ACC112 (cell line): ENCODE data around the gene RABEP1.

Source experiments
- H2AFZ ChIP-seq: fragments of 200-600 bp; sonication (generic); one replicate; pipeline ENCODE4 v1.6.0; 2017; ENCODE audit warnings: antibody characterized with exemption, low read length; ENCODE audit not compliant: unreplicated experiment
- H3K27ac ChIP-seq: fragments of 200-600 bp; sonication (generic); 2 replicates; pipeline ENCODE4 v1.5.1; 2014; ENCODE audit warnings: low read depth, mild to moderate bottlenecking, antibody characterized with exemption, low read length, moderate library complexity
- H3K27me3 ChIP-seq: fragments of 200-600 bp; sonication (generic); 2 replicates; pipeline ENCODE4 v1.6.1; 2014; ENCODE audit warnings: mild to moderate bottlenecking, antibody characterized with exemption, low read length, moderate library complexity, mixed read lengths; ENCODE audit not compliant: insufficient read depth
- H3K36me3 ChIP-seq: fragments of 200-600 bp; sonication (generic); 2 replicates; pipeline ENCODE4 v1.6.1; 2016; ENCODE audit warnings: mild to moderate bottlenecking, antibody characterized with exemption, low read length, moderate library complexity, mixed read lengths; ENCODE audit not compliant: insufficient read depth
- H3K4me1 ChIP-seq: fragments of 200-600 bp; sonication (generic); one replicate; pipeline ENCODE4 v1.6.1; 2016; ENCODE audit warnings: low read length, mixed read lengths; ENCODE audit not compliant: insufficient read depth, unreplicated experiment, control insufficient read depth
- H3K4me3 ChIP-seq: fragments of 200-600 bp; sonication (generic); 2 replicates; pipeline ENCODE4 v1.5.1; 2014; ENCODE audit warnings: mild to moderate bottlenecking, low read depth, low read length
- H3K79me2 ChIP-seq: fragments of 200-600 bp; sonication (generic); one replicate; pipeline ENCODE4 v1.6.0; 2016; ENCODE audit warnings: low read length; ENCODE audit not compliant: control insufficient read depth, unreplicated experiment, insufficient read depth

RABEP1 gene

DNA sequence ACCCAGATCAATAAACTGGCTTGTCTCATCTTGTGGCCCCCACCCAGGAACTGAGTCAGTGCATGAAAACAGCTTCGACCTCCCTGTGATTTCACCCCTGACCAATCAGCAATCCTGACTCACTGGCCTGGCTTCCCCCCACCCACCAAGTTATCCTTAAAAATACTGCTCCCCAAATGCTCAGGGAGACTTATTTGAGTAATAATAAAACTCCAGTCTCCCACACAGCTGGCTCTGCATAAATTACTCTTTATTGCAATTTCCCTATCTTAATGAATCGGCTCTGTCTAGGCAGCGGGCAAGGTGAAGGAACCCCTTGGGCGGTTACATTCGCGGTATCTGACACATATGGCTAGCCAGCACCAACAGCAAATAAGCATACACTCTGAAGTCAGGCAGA, 9.8 kb upstream of the RABEP1 start:
- H2AFZ ChIP-seq: no peak overlapping the region
- H3K4me1 ChIP-seq: peaks cover 3% of the 10 kb centered on the region
- no peak overlapping the region for H3K27ac ChIP-seq
- no peak overlapping the region for H3K4me3 ChIP-seq
- H3K79me2 ChIP-seq: no peaks in the 10 kb centered on the region
- H3K36me3 ChIP-seq: no peaks in the 10 kb centered on the region
- no peaks in the 10 kb centered on the region for H3K27me3 ChIP-seq

DNA sequence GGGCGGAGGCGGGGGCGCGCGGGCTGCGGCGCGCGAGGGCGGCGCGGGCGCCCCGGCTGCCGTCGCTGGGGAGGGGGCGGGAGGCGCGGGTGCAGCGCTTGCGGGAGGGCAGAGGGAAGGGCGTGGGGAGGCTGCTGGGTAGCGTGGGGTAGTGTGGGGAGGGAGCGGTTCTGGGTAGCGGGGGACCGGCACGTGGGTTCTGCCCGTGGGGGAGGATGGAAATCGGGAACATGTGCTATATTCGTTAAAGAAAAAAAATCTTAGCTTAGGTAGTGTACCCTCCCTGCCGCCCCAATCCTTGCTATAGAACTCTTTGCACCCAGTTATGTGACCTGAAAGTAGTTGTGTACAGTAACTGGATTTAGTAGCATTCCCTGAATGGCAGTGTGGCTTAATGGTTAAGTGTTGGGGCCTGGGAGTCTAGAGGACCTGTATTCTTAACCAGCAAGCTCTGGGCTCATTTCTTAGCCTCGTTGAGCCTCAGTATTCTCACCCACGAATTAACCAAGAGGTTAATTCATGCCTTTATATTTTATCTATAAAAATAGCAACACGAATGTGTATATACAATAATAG, 646 bp downstream of the RABEP1 start:
- Histone ChIP-seq H3K36me3 (0 out of 2 replicates have a peak, but pooled peaks cover 4% of the 10 kb centered on the region), H3K4me1 (peaks cover 12% of the 10 kb centered on the region), H3K79me2 (peaks cover 49% of the 10 kb centered on the region), H3K27ac (no peak overlapping the region), H3K4me3 (peak overlapping the region; percentile 88), H3K27me3 (no peaks in the 10 kb centered on the region), H2AFZ (peak overlapping the region; percentile 90)

DNA sequence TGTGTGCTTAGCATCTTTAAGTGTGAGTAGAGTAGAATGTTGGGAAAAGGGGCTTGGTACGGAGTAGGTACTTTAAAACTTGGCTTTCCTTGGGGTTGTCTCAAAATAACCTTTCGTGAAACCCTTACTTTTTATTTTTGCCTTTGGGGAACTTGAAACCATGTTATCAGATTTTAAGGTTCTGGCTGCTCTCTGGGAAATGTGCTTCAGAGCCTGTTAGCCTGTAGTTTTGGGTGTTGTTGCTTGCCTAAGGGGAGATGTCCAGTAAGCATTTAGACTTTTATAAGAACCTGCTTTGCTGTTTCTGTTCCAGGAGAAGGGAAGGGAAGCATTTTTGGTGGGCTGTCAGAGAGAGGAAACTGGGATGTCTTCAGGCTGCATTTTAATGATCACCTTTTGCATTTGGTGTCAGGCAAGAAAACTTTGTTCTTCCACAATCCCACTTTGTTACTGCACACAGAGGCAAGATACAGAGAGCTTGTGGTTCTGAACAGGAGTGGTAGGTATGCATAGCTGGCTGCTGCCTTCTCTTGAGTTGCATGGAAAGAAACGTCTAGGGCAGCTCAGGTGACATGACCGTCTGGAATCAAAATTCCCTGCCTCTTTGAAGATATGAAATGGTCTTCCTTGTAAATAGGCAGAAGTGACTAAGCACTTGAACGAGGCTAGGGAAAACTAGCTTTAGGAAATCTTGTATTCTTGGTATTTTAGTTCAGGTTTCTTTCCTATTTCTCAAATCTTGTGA, 1.7 kb downstream of the RABEP1 start:
- no peaks in the 10 kb centered on the region for H3K27me3 ChIP-seq
- peaks cover 58% of the 10 kb centered on the region for H3K79me2 ChIP-seq
- H3K4me1 ChIP-seq: peaks cover 12% of the 10 kb centered on the region
- H3K4me3 ChIP-seq: peak overlapping the region; percentile 88
- no peak overlapping the region for H2AFZ ChIP-seq
- 0 out of 2 replicates have a peak, but pooled peaks cover 4% of the 10 kb centered on the region for H3K36me3 ChIP-seq
- H3K27ac ChIP-seq: no peak overlapping the region

DNA sequence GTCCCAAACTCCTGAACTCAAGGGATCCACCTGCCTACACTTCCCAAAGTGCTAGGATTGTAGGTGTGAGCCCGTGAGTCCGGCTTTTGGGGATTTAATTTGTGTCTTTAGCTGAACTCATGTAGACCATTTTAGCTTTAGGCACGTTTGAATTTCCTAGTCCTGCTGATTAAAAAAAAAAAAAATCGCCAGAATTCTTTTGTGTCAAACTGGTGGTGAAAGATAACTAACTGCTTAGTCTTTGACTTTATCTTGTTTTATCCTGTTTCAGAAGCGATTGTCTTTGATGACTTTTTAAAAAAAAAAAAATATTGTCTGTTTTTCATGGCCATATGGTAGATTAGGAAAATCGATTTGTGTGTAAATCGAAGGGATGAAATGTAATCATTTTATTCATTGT, 2.6 kb downstream of the RABEP1 start:
- Histone ChIP-seq H3K36me3 (0 out of 2 replicates have a peak, but pooled peaks cover 4% of the 10 kb centered on the region), H3K27me3 (no peaks in the 10 kb centered on the region), H3K4me1 (peaks cover 12% of the 10 kb centered on the region), H3K4me3 (no peak overlapping the region), H3K79me2 (peaks cover 67% of the 10 kb centered on the region), H2AFZ (no peak overlapping the region), H3K27ac (no peak overlapping the region)

DNA sequence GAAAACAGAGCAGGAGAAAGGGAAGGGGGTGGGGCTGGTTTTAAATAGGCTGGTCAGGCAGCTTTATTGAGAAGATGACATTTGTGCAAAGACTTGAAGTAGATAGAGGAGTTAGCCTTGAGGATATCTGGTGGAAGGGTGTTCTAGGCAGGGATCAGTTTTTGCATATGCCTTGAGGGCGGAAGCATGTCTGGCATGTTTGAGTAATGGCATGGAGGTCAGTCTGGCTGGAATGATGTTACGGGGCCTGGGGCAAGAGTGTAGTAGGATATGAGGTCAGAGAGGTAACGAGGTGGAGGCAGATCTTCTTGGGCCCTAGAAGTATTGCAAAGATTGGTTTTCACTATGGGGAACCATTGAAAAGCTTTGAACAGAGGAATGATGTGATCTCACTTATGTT, 4.8 kb downstream of the RABEP1 start:
- Histone ChIP-seq H3K27ac (no peak overlapping the region), H3K4me1 (peaks cover 12% of the 10 kb centered on the region), H3K79me2 (peaks cover 82% of the 10 kb centered on the region), H2AFZ (no peak overlapping the region), H3K27me3 (no peaks in the 10 kb centered on the region), H3K4me3 (no peak overlapping the region), H3K36me3 (0 out of 2 replicates have a peak, but pooled peaks cover 4% of the 10 kb centered on the region)

DNA sequence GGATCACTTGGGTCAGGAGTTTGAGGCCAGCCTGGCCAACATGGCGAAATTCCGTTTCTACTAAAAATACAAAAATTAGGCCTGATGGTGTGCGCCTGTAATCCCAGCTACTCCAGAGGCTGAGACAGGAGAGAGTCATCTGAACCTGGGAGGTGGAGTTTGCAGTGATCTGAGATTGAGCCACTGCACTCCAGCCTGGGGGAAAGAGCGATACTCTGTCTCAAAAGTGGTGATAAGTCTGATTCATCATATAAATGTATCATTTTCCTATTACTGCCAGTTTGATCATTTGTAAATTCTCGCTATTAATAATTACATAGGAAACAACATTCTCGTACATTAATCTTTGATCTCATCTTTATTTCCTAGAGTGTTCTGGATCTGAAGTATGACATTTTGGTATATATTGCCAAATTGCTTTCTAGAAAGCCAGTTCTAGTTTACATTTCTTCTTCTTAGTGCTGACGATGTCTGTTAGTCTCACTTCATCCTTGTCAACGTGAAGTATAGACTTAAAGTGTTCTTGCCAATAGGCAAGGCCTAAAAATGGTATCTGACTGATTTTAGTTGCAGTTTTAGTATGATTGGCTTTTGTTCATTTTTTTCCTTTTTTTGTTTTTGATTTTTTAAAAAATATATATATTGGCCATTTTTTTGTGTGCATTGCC, 9.7 kb downstream of the RABEP1 start:
- H3K27ac ChIP-seq: no peak overlapping the region
- no peaks in the 10 kb centered on the region for H3K36me3 ChIP-seq
- no peaks in the 10 kb centered on the region for H3K27me3 ChIP-seq
- no peak overlapping the region for H3K4me3 ChIP-seq
- H3K4me1 ChIP-seq: no peaks in the 10 kb centered on the region
- H2AFZ ChIP-seq: no peak overlapping the region
- peaks cover 72% of the 10 kb centered on the region for H3K79me2 ChIP-seq

DNA sequence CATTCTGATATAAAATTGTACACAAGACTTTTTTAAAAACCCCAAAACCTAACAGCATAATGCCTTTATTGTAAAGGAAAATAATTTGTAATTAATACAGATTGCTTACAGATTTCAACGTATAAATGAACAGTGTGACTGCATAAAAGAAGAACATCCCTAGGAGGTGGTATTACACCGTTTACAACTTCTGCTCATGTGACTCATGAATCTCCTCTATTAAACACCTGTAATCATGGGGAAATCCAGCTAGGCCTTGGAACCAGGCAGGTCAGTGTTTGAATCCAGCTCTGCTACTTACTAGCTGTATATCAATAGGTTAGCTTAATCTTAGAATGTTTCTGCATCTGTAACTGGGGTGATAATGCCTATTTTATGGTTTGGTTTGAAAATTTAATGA, 15.2 kb downstream of the RABEP1 start:
- Histone ChIP-seq H3K4me3 (no peak overlapping the region), H3K27ac (no peak overlapping the region), H3K4me1 (peaks cover 4% of the 10 kb centered on the region), H2AFZ (no peak overlapping the region), H3K36me3 (no peaks in the 10 kb centered on the region), H3K27me3 (no peaks in the 10 kb centered on the region), H3K79me2 (peaks cover 75% of the 10 kb centered on the region)

DNA sequence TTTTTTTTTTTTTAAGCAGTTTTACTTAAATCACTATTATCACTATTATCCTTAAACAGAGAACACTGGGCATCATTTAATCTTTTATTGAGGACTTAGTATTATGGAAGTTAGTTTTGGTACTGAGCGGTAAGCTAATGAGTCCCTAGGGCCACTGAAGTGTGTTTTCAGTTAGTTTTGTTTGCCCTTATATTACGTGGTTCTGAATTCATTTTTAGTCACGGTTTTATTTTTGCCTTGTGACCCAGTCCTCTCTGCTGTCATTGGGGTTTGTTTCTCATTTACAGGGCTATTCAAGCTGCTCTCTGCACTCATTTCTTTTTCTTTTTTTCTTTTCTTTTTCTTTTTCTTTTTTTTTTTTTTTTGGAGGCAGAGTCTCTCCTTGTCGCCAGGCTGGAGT, 17.3 kb downstream of the RABEP1 start:
- Histone ChIP-seq H3K27ac (no peak overlapping the region), H3K79me2 (peaks cover 76% of the 10 kb centered on the region)

DNA sequence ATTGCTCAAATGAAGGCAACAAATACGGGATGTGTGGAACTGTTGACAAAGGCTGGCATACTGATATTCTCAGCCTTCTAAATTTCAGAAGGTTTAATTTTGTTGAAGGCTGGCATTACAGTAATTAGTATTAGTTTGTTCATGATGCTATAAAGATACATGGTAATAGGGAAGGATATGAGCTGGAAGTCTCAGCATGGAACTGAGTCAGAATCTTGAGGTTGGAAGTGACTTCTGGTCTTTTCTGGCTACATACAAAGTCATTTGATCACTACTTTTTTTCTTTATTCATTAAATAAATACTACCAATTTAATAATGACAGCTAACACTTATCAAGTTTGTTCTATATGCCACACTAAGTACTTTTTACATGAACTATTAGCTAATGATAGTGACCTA, 22.6 kb downstream of the RABEP1 start:
- H3K27me3 ChIP-seq: no peaks in the 10 kb centered on the region
- H3K4me3 ChIP-seq: no peak overlapping the region
- peaks cover 77% of the 10 kb centered on the region for H3K79me2 ChIP-seq
- peaks cover 24% of the 10 kb centered on the region for H3K4me1 ChIP-seq
- no peak overlapping the region for H2AFZ ChIP-seq
- H3K27ac ChIP-seq: 0 out of 2 replicates have a peak overlapping the region, but pooled peaks have one; percentile 15
- peaks cover 4% of the 10 kb centered on the region for H3K36me3 ChIP-seq

More for the DNA sequence above, 17.3 kb downstream of the RABEP1 start:
- Histone ChIP-seq H3K4me3 (no peak overlapping the region), H2AFZ (no peak overlapping the region), H3K27me3 (no peaks in the 10 kb centered on the region), H3K4me1 (peaks cover 4% of the 10 kb centered on the region), H3K36me3 (no peaks in the 10 kb centered on the region)

DNA sequence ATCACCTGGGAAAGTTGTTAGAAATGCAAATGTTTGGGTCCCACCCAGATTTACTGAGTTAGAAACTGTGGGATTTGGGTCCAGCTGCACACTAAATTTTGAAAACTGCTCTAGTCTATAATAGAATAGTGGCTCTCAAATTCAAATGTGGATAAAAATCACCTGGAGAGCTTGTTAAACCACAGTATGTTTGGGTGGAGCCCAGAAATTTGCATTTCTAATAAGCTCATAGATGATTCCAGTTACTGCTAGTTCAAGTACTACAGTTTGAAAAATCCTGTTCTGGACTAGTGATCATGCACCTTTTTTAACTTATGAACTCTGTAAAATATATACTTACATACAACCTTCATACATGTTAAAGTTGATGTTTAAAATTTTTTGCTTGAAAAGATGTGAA, 27.8 kb downstream of the RABEP1 start:
- Histone ChIP-seq H2AFZ (no peak overlapping the region), H3K4me3 (no peak overlapping the region), H3K36me3 (peaks cover 13% of the 10 kb centered on the region), H3K27me3 (no peaks in the 10 kb centered on the region), H3K79me2 (peaks cover 46% of the 10 kb centered on the region), H3K27ac (no peak overlapping the region), H3K4me1 (peaks cover 24% of the 10 kb centered on the region)
